Hepatocyte (in vitro differentiated cells): ENCODE measurements around the gene GMEB2. TPM values are rescaled to one million over a fixed set of nuclear protein-coding genes. Genes with fewer than 3 reads are reported as not detected.

ENCODE experiments used
- DNase-seq: peaks from one replicate; pipeline ENCODE4 v3.0.0-alpha.2; 2016; ENCODE audit warnings: low spot score
- H2AFZ ChIP-seq: fragments of 200-600 bp; sonication (generic); 2 replicates; pipeline ENCODE4 v1.6.0; 2016; ENCODE audit warnings: antibody characterized with exemption, mild to moderate bottlenecking
- H3K27ac ChIP-seq: fragments of 200-600 bp; sonication (generic); 2 replicates; pipeline ENCODE4 v1.5.1; 2016; ENCODE audit warnings: mild to moderate bottlenecking
- H3K27me3 ChIP-seq: fragments of 200-600 bp; sonication (generic); 2 replicates; pipeline ENCODE4 v1.6.1; 2016
- H3K36me3 ChIP-seq: fragments of 200-600 bp; sonication (generic); replicated peaks from 2 replicates; pipeline ENCODE4 v1.5.1; 2016; ENCODE audit warnings: low read depth; ENCODE audit not compliant: insufficient read depth
- H3K4me1 ChIP-seq: fragments of 200-600 bp; sonication (generic); 2 replicates; pipeline ENCODE4 v1.5.1; 2016; ENCODE audit warnings: mild to moderate bottlenecking, moderate library complexity; ENCODE audit not compliant: insufficient read depth
- H3K4me2 ChIP-seq: fragments of 200-600 bp; sonication (generic); 2 replicates; pipeline ENCODE4 v1.6.0; 2016
- H3K4me3 ChIP-seq: fragments of 200-600 bp; sonication (generic); 2 replicates; pipeline ENCODE4 v1.5.1; 2016; ENCODE audit warnings: mild to moderate bottlenecking
- H3K79me2 ChIP-seq: fragments of 200-600 bp; sonication (generic); 2 replicates; pipeline ENCODE4 v1.6.0; 2017; ENCODE audit warnings: mild to moderate bottlenecking
- H3K9me2 ChIP-seq: fragments of 200-600 bp; sonication (generic); replicated peaks from 2 replicates; pipeline ENCODE4 v1.6.0; 2017; ENCODE audit warnings: mild to moderate bottlenecking; ENCODE audit not compliant: insufficient read depth
- H3K9me3 ChIP-seq: fragments of 200-600 bp; sonication (generic); 2 replicates; pipeline ENCODE4 v1.5.1; 2016; ENCODE audit warnings: low read depth, mild to moderate bottlenecking
- H4K20me1 ChIP-seq: fragments of 200-600 bp; sonication (generic); 2 replicates; pipeline ENCODE4 v1.6.0; 2016; ENCODE audit warnings: mild to moderate bottlenecking; ENCODE audit not compliant: insufficient read depth, poor library complexity, severe bottlenecking
- EZH2 ChIP-seq: fragments of 200-600 bp; sonication (generic); IDR thresholded peaks from 2 replicates; pipeline ENCODE4 v1.6.1; 2016; ENCODE audit warnings: antibody characterized with exemption, mild to moderate bottlenecking, borderline replicate concordance
- EZH2phosphoT487 ChIP-seq: fragments of 200-600 bp; sonication (generic); IDR thresholded peaks from one replicate; pipeline ENCODE4 v1.6.1; 2018; ENCODE audit warnings: antibody characterized with exemption, mild to moderate bottlenecking, low read depth, moderate library complexity; ENCODE audit not compliant: unreplicated experiment, severe bottlenecking
- WGBS: methylation state at CpG from one replicate; pipeline ENCODE4 v1.1.6; 2016; ENCODE audit warnings: low lambda C conversion rate; ENCODE audit errors: missing lambda C conversion rate; 5-methylcytosine and 5-hydroxymethylcytosine counted together
- polyA plus RNA-seq: library from polyadenylated mRNA; unstranded; fragments of >200 nt; fragmentation: Nextera tagmentation; extraction: Ambion mirVana; gene quantifications from 2 replicates; pipeline ENCODE4 v1.2.1, GENCODE V29; 2016
- total RNA-seq: library from RNA; depleted of rRNA; stranded (reverse); fragments of >200 nt; gene quantifications from 2 replicates; pipeline ENCODE4 v1.2.3, GENCODE V29; 2014
- TF ChIP-seq, protein P1 (sequence below): fragments of 200-600 bp; sonication (generic); IDR thresholded peaks from 2 replicates; pipeline ENCODE4 v1.5.1; 2016; ENCODE audit warnings: antibody characterized with exemption, mild to moderate bottlenecking; ENCODE audit not compliant: poor library complexity

Gene GMEB2
- total and polyA plus RNA-seq, 2 experiments from 2014 or later = 8.7 to 10.7 TPM

DNA sequence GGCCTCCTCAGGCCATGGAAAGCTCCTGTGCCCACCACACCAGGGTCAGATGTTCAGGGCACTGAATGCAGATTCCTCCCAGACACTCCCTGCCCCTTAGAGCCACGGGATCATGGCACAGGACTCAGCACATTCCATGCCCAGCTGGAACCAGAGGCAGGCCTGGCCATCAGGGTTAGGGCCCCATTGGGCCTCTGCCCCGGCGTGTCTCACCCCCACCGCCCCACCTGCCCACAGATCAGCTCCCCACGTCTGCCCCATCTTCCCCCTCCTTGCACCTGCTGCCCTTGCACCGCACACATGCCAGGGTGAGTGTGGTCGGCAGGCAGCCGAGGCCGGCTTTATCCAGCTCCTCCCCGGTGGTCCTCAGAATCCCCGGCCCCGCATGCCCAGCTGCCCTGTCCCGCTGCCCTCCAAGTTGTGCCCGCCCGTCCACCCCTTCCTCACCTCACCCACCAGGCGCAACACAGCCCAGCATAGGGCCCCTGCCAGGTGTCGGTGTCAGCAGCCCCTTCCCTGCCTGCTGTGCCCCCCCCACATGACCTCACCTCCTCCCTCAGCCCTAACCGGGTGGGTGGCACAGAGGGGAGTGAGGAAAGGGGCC, 77.1 kb downstream of the GMEB2 start:
- TF ChIP-seq, protein P1, sequence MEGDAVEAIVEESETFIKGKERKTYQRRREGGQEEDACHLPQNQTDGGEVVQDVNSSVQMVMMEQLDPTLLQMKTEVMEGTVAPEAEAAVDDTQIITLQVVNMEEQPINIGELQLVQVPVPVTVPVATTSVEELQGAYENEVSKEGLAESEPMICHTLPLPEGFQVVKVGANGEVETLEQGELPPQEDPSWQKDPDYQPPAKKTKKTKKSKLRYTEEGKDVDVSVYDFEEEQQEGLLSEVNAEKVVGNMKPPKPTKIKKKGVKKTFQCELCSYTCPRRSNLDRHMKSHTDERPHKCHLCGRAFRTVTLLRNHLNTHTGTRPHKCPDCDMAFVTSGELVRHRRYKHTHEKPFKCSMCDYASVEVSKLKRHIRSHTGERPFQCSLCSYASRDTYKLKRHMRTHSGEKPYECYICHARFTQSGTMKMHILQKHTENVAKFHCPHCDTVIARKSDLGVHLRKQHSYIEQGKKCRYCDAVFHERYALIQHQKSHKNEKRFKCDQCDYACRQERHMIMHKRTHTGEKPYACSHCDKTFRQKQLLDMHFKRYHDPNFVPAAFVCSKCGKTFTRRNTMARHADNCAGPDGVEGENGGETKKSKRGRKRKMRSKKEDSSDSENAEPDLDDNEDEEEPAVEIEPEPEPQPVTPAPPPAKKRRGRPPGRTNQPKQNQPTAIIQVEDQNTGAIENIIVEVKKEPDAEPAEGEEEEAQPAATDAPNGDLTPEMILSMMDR = no peak
- TF ChIP-seq EZH2 = no peak
- no peak for TF ChIP-seq EZH2phosphoT487
- WGBS = 81% methylated on average over 2 of the region's 18 CpGs

GRCh38 chr20:63549019-63549418, 77.9 kb downstream of the GMEB2 start:
- Histone ChIP-seq H3K4me3 (no peak overlapping the region), H3K27ac (no peak overlapping the region), H4K20me1 (no peaks in the 10 kb centered on the region), H3K9me2 (no peaks in the 10 kb centered on the region), H3K36me3 (no peaks in the 10 kb centered on the region), H3K27me3 (no peaks in the 10 kb centered on the region), H3K4me1 (no peaks in the 10 kb centered on the region), H2AFZ (no peak overlapping the region), H3K4me2 (no peak overlapping the region), H3K79me2 (no peaks in the 10 kb centered on the region), H3K9me3 (no peaks in the 10 kb centered on the region)
- WGBS = 50% methylated on average over 1 of the region's 25 CpGs
- no peak for DNase-seq
- TF ChIP-seq EZH2 (no peak), EZH2phosphoT487 (no peak)
- TF ChIP-seq, protein P1 = no peak

More for the DNA sequence above, 77.1 kb downstream of the GMEB2 start:
- Histone ChIP-seq H3K4me2 (no peak overlapping the region), H3K79me2 (no peaks in the 10 kb centered on the region), H3K9me3 (no peaks in the 10 kb centered on the region), H3K36me3 (no peaks in the 10 kb centered on the region), H3K4me3 (no peak overlapping the region), H3K4me1 (no peaks in the 10 kb centered on the region), H3K27ac (no peak overlapping the region), H2AFZ (no peak overlapping the region), H3K9me2 (no peaks in the 10 kb centered on the region), H4K20me1 (no peaks in the 10 kb centered on the region), H3K27me3 (no peaks in the 10 kb centered on the region)
- no peak for DNase-seq

DNA sequence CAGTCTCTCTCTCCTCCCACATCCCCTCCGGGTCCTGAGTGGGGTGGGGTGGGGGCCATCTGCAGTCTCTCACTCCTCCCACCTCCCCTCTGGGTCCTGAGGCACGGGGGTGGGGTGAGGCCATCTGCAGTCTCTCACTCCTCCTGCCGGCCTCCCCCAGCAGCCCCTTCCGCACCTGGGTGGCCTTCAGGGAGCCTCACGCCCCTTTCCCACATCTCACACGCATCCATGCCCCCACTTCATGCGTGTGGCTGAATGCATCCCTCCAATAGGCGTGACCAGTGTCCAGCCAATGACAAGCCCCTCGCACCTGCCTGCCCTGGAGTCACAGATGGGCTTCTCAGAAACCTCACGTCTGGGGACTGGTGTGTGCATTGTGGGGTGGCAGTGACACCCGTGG, 78.4 kb downstream of the GMEB2 start:
- no peak overlapping the region for H3K27ac ChIP-seq
- no peaks in the 10 kb centered on the region for H3K36me3 ChIP-seq
- WGBS = 69% methylated on average over 10 of the region's 11 CpGs
- H3K4me3 ChIP-seq = no peak overlapping the region
- H2AFZ ChIP-seq = no peak overlapping the region
- no peaks in the 10 kb centered on the region for H4K20me1 ChIP-seq
- H3K79me2 ChIP-seq = no peaks in the 10 kb centered on the region
- TF ChIP-seq EZH2phosphoT487 (no peak), EZH2 (no peak)
- TF ChIP-seq, protein P1 = no peak
- no peak for DNase-seq
- H3K4me2 ChIP-seq = no peak overlapping the region
- no peaks in the 10 kb centered on the region for H3K9me3 ChIP-seq
- no peaks in the 10 kb centered on the region for H3K9me2 ChIP-seq
- no peaks in the 10 kb centered on the region for H3K27me3 ChIP-seq
- H3K4me1 ChIP-seq = no peaks in the 10 kb centered on the region
